Keratinocyte (primary cell): ENCODE measurements around the gene PRKD2. TPM values are rescaled to one million over a fixed set of nuclear protein-coding genes. Genes with fewer than 3 reads are reported as not detected.

ENCODE experiments used
- DNase-seq: peaks from one replicate; pipeline ENCODE4 v3.0.0-alpha.2; 2011; ENCODE audit warnings: low read depth, missing footprints, low spot score
- FAIRE-seq: peaks from 2 replicates; lab custom pipeline; 2011; peaks lifted over from hg19 to GRCh38; lab: Jason Lieb, UNC
- H2AFZ ChIP-seq: 2 replicates; pipeline ENCODE4 v1.6.0; 2012; ENCODE audit warnings: low read length, control low read depth, inconsistent platforms; ENCODE audit not compliant: control insufficient read depth
- H3K27ac ChIP-seq: 2 replicates; pipeline ENCODE4 v1.5.1; 2011; ENCODE audit warnings: low read length; ENCODE audit not compliant: control insufficient read depth, insufficient read depth
- H3K27me3 ChIP-seq: 3 replicates; pipeline ENCODE4 v1.6.0; 2011; ENCODE audit warnings: low read length; ENCODE audit not compliant: control insufficient read depth, insufficient read depth; ENCODE audit errors: extremely low read depth
- H3K36me3 ChIP-seq, 2 experiments: 2 replicates in 1 of 2; 3 replicates in 1 of 2; pipeline ENCODE4 v1.5.1; 2011; ENCODE audit warnings: low read length in 2 of 2, mild to moderate bottlenecking in 1 of 2; ENCODE audit not compliant: control insufficient read depth in 2 of 2, insufficient read depth in 2 of 2; ENCODE audit errors: extremely low read depth in 1 of 2
- H3K4me1 ChIP-seq: 3 replicates; pipeline ENCODE4 v1.5.1; 2011; ENCODE audit warnings: low read length; ENCODE audit not compliant: control insufficient read depth, insufficient read depth; ENCODE audit errors: extremely low read depth
- H3K4me2 ChIP-seq: 3 replicates; pipeline ENCODE4 v1.6.0; 2011; ENCODE audit warnings: low read depth, low read length; ENCODE audit not compliant: control insufficient read depth, insufficient read depth; ENCODE audit errors: extremely low read depth
- H3K4me3 ChIP-seq, 3 experiments: fragments of 200-600 bp in 1 of 3; sonication (generic) in 1 of 3; 2 replicates in 2 of 3; 3 replicates in 1 of 3; pipeline ENCODE4 v1.5.1; 2011 to 2016; ENCODE audit warnings: low read length in 3 of 3, mild to moderate bottlenecking in 3 of 3, control low read depth in 2 of 3, inconsistent platforms in 1 of 3, low read depth in 1 of 3, mixed read lengths in 1 of 3, mixed run types in 1 of 3, moderate library complexity in 1 of 3; ENCODE audit not compliant: control insufficient read depth in 2 of 3, insufficient read depth in 2 of 3; ENCODE audit errors: extremely low read depth in 1 of 3
- H3K79me2 ChIP-seq: 2 replicates; pipeline ENCODE4 v1.6.0; 2012; ENCODE audit warnings: low read length; ENCODE audit not compliant: control insufficient read depth, insufficient read depth
- H3K9ac ChIP-seq: 3 replicates; pipeline ENCODE4 v1.6.0; 2011; ENCODE audit warnings: low read length; ENCODE audit not compliant: control insufficient read depth, insufficient read depth; ENCODE audit errors: extremely low read depth
- H3K9me1 ChIP-seq: 3 replicates; pipeline ENCODE4 v1.6.0; 2011; ENCODE audit warnings: low read length; ENCODE audit not compliant: control insufficient read depth, insufficient read depth; ENCODE audit errors: extremely low read depth
- H3K9me3 ChIP-seq: 2 replicates; pipeline ENCODE4 v1.5.1; 2012; ENCODE audit warnings: low read depth, low read length; ENCODE audit not compliant: control insufficient read depth
- H4K20me1 ChIP-seq: 3 replicates; pipeline ENCODE4 v1.6.0; 2011; ENCODE audit warnings: low read length; ENCODE audit not compliant: control insufficient read depth, insufficient read depth; ENCODE audit errors: extremely low read depth
- CTCF ChIP-seq, 3 experiments: IDR thresholded peaks in 1 of 3; conservative IDR thresholded peaks in 1 of 3; optimal IDR thresholded peaks in 1 of 3; 2 replicates in 2 of 3; 3 replicates in 1 of 3; pipeline versions ENCODE3 to v1.5.1; 2011; ENCODE audit warnings: low read length in 3 of 3, mild to moderate bottlenecking in 3 of 3, moderate library complexity in 2 of 3, control low read depth in 1 of 3, inconsistent platforms in 1 of 3; ENCODE audit not compliant: insufficient read depth in 2 of 3; ENCODE audit errors: extremely low read depth in 1 of 3
- EZH2 ChIP-seq: IDR thresholded peaks from one replicate; pipeline ENCODE4 v1.6.1; 2012; ENCODE audit warnings: inconsistent platforms, mild to moderate bottlenecking, low read length, moderate library complexity
- dilution Hi-C: fragments of 300-500 bp; cut with MboI; formaldehyde crosslinking; loops from one replicate; pipeline ENCODE4 v1.7.0; 2020; ENCODE audit warnings: low sequenced_read_pairs; ENCODE audit not compliant: extremely low pct_ligation_motif_present
- polyA plus RNA-seq, 5 experiments: library from polyadenylated mRNA; depleted of rRNA in 3 of 5; stranded (reverse) in 3 of 5; stranded (forward) in 1 of 5; unstranded in 1 of 5; fragments of >200 nt; gene quantifications; 1 replicate in 1 of 5; 2 replicates in 3 of 5; 3 replicates in 1 of 5; pipeline versions ENCODE4 v1.2.1 to v1.2.3, GENCODE V29; 2011 to 2012; ENCODE audit warnings: missing spikeins in 2 of 5, low read depth in 1 of 5, low replicate concordance in 1 of 5

PRKD2 gene
- polyA plus RNA-seq, 1 donor (not counting 4 experiments of a cell fraction or from before 2014, with no cell fraction given): 9.9 TPM

- H3K4me1 ChIP-seq: peaks cover 26% of the 10 kb centered on the region
- no peaks in the 10 kb centered on the region for H3K79me2 ChIP-seq
- no peak overlapping the region for H3K4me3 ChIP-seq
- no peaks in the 10 kb centered on the region for H3K9me1 ChIP-seq
- peaks cover 4 to 5% of the 10 kb centered on the region in 2 experiments for H3K36me3 ChIP-seq
- no peak overlapping the region for H2AFZ ChIP-seq
- H3K9ac ChIP-seq: no peak overlapping the region
- H3K9me3 ChIP-seq: no peaks in the 10 kb centered on the region
- TF ChIP-seq EZH2 (no peak), CTCF (optimal IDR thresholded peaks at IDR 0.05 in 1 of 3, IDR thresholded peaks at IDR 0.05 in 1 of 3, conservative IDR thresholded peaks at IDR 0.05 in 1 of 3; ENCODE audit: extremely low read depth in 1 of 3, insufficient read depth in 2 of 3, low read length in 3 of 3) (no peak)
- H3K27ac ChIP-seq: no peak overlapping the region
- FAIRE-seq (no peak), DNase-seq (no peak)
- H3K27me3 ChIP-seq: no peaks in the 10 kb centered on the region
- H4K20me1 ChIP-seq: no peaks in the 10 kb centered on the region
- dilution Hi-C loops: no loop called here
- no peak overlapping the region for H3K4me2 ChIP-seq
Measured at GRCh38 chr19:46759206-46759605, 42.3 kb upstream of the PRKD2 start.

GRCh38 chr19:46756544-46756888 is 39.6 kb upstream of the PRKD2 start:
- H3K9me3 ChIP-seq: no peaks in the 10 kb centered on the region
- no peak overlapping the region for H3K27ac ChIP-seq
- H3K27me3 ChIP-seq: no peaks in the 10 kb centered on the region
- H2AFZ ChIP-seq: no peak overlapping the region
- no peak overlapping the region for H3K4me3 ChIP-seq
- FAIRE-seq (no peak), DNase-seq (no peak)
- H4K20me1 ChIP-seq: no peaks in the 10 kb centered on the region
- H3K9ac ChIP-seq: no peak overlapping the region
- peaks cover 13% of the 10 kb centered on the region for H3K4me1 ChIP-seq
- dilution Hi-C loops: no loop called here
- H3K36me3 ChIP-seq: peaks cover 4 to 5% of the 10 kb centered on the region in 2 experiments
- TF ChIP-seq EZH2 (no peak), CTCF (optimal IDR thresholded peaks at IDR 0.05 in 1 of 3, IDR thresholded peaks at IDR 0.05 in 1 of 3, conservative IDR thresholded peaks at IDR 0.05 in 1 of 3; ENCODE audit: extremely low read depth in 1 of 3, insufficient read depth in 2 of 3, low read length in 3 of 3) (no peak)
- no peak overlapping the region for H3K4me2 ChIP-seq
- no peaks in the 10 kb centered on the region for H3K9me1 ChIP-seq
- H3K79me2 ChIP-seq: no peaks in the 10 kb centered on the region
